Stimulated activated naive B cell treated with anti-CD40 and anti-IgM and Interleukin-4, amounts not matched to agents 10 μg/mL and 1 μg/mL and 100 μg/mL, for 72 hours (primary cell): ENCODE data around the gene NOL9.

ENCODE experiments used
- ATAC-seq, 2 donors: fragments of 150-1000 bp; cut with Tn5 transposase; replicated peaks; 2 replicates each; pipeline ENCODE4 v1.10.0; 2021; ENCODE audit warnings: moderate library complexity in 1 of 2
- DNase-seq: peaks from one replicate; pipeline ENCODE4 v3.0.0; 2021
- H3K27ac Mint-ChIP-seq: one replicate; pipeline ENCODE4 v1.8.0; 2022; ENCODE audit warnings: mild to moderate bottlenecking, mixed read lengths
- H3K27me3 Mint-ChIP-seq, 2 donors: one replicate each; pipeline ENCODE4 v1.8.0; 2022; ENCODE audit warnings: mixed read lengths in 2 of 2
- H3K36me3 Mint-ChIP-seq, 2 donors: one replicate each; pipeline ENCODE4 v1.8.0; 2022; ENCODE audit warnings: mixed read lengths in 2 of 2, mild to moderate bottlenecking in 1 of 2
- H3K4me1 Mint-ChIP-seq, 2 donors: one replicate each; pipeline ENCODE4 v1.8.0; 2022; ENCODE audit warnings: mixed read lengths in 2 of 2, mild to moderate bottlenecking in 1 of 2
- H3K4me3 Mint-ChIP-seq, 2 donors: one replicate each; pipeline ENCODE4 v1.8.0; 2022; ENCODE audit warnings: mild to moderate bottlenecking in 2 of 2, mixed read lengths in 2 of 2, moderate library complexity in 1 of 2
- H3K9me3 Mint-ChIP-seq, 2 donors: one replicate each; pipeline ENCODE4 v1.8.0; 2022; ENCODE audit warnings: mixed read lengths in 2 of 2, mild to moderate bottlenecking in 1 of 2

The NOL9 gene

GRCh38 chr1:6483017-6483760 lies 71.1 kb downstream of the NOL9 start:
- Mint-ChIP-seq H3K4me1 (peaks cover 10 to 12% of the 10 kb centered on the region in 2 donors), H3K4me3 (no peak overlapping the region), H3K27me3 (peaks cover 38 to 72% of the 10 kb centered on the region in 2 donors), H3K9me3 (no peaks in the 10 kb centered on the region), H3K27ac (no peak overlapping the region), H3K36me3 (no peaks in the 10 kb centered on the region)
- no peak for DNase-seq
- ATAC-seq: no peak

DNA sequence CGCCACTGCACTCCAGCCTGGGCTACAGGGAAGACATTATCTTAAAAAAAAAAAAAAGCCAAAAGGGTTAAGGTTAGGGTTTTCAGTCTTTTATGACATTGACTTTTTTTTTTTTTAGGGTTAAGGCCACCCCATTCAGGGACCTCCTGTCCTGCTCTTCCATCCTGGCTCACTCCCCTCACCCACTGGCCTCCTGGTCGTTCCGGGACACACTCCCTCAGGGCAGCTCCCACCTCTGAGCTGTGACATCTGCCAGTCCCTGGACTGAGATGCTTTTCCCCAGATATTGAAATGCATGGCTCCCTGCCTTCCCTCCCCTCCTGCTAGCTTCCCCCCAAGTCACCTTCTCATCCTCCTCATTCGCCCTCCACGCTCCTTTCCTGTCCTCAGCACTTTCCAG lies 72.5 kb downstream of the NOL9 start:
- H3K36me3 Mint-ChIP-seq: no peaks in the 10 kb centered on the region
- no peak overlapping the region for H3K4me3 Mint-ChIP-seq
- H3K27ac Mint-ChIP-seq: no peak overlapping the region
- peaks cover 10 to 12% of the 10 kb centered on the region in 2 donors for H3K4me1 Mint-ChIP-seq
- no peak for DNase-seq
- no peak for ATAC-seq
- no peaks in the 10 kb centered on the region for H3K9me3 Mint-ChIP-seq
- peaks cover 34 to 67% of the 10 kb centered on the region in 2 donors for H3K27me3 Mint-ChIP-seq

- ATAC-seq (no peak), DNase-seq (no peak)
- peaks cover 6 to 9% of the 10 kb centered on the region in 2 donors for H3K4me1 Mint-ChIP-seq
- H3K36me3 Mint-ChIP-seq: no peaks in the 10 kb centered on the region
- no peak overlapping the region for H3K27ac Mint-ChIP-seq
- H3K4me3 Mint-ChIP-seq: no peak overlapping the region
- no peaks in the 10 kb centered on the region for H3K9me3 Mint-ChIP-seq
- peaks cover 19 to 35% of the 10 kb centered on the region in 2 donors for H3K27me3 Mint-ChIP-seq
Measured at GRCh38 chr1:6477039-6477820, 77.1 kb downstream of the NOL9 start.

- no peaks in the 10 kb centered on the region for H3K36me3 Mint-ChIP-seq
- no peak for DNase-seq
- H3K27me3 Mint-ChIP-seq: peaks cover 15 to 30% of the 10 kb centered on the region in 2 donors
- no peak overlapping the region for H3K4me3 Mint-ChIP-seq
- no peak overlapping the region for H3K27ac Mint-ChIP-seq
- H3K4me1 Mint-ChIP-seq: peaks cover 6 to 9% of the 10 kb centered on the region in 2 donors
- no peak for ATAC-seq
- H3K9me3 Mint-ChIP-seq: no peaks in the 10 kb centered on the region
Measured at GRCh38 chr1:6476483-6476882, 77.8 kb downstream of the NOL9 start.

GRCh38 chr1:6475381-6476133 lies 78.8 kb downstream of the NOL9 start:
- H3K36me3 Mint-ChIP-seq: no peaks in the 10 kb centered on the region
- no peak overlapping the region for H3K4me3 Mint-ChIP-seq
- H3K4me1 Mint-ChIP-seq: peaks cover 6 to 9% of the 10 kb centered on the region in 2 donors
- DNase-seq (peak; percentile 55), ATAC-seq (peak; percentile 89 to 95)
- H3K27ac Mint-ChIP-seq: no peak overlapping the region
- H3K27me3 Mint-ChIP-seq: peaks cover 15 to 24% of the 10 kb centered on the region in 2 donors
- no peaks in the 10 kb centered on the region for H3K9me3 Mint-ChIP-seq

DNA sequence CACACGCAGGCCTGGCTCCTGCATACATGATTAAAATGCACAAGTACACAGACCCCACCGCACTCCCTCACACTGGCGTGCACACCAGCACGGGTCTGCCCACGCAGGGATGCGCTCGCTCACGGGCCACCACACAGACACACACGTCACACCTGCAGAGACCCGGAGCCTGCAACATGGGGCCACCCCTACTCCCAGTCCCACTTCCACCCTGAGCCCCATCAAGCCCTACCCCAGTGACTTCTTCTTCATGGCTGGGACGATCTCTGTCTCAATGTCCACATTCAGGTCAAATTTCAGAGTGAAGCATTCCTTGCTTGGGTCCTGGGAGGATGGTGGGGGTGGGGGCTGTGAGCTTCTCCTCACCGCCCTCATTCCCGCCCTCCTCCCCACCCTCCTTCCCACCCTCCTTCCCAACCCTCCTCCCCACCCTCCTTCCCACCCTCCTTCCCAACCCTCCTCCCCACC lies 79.5 kb downstream of the NOL9 start:
- Mint-ChIP-seq H3K9me3 (no peaks in the 10 kb centered on the region), H3K27me3 (peaks cover 15 to 24% of the 10 kb centered on the region in 2 donors), H3K4me1 (peaks cover 6 to 9% of the 10 kb centered on the region in 2 donors), H3K36me3 (no peaks in the 10 kb centered on the region), H3K4me3 (no peak overlapping the region), H3K27ac (no peak overlapping the region)
- DNase-seq: no peak
- no peak for ATAC-seq

GRCh38 chr1:6473974-6474814 lies 80.1 kb downstream of the NOL9 start:
- H3K4me1 Mint-ChIP-seq: peaks cover 6 to 9% of the 10 kb centered on the region in 2 donors
- H3K27ac Mint-ChIP-seq: no peak overlapping the region
- ATAC-seq (no peak), DNase-seq (no peak)
- no peak overlapping the region for H3K4me3 Mint-ChIP-seq
- no peaks in the 10 kb centered on the region for H3K36me3 Mint-ChIP-seq
- H3K27me3 Mint-ChIP-seq: peaks cover 15 to 25% of the 10 kb centered on the region in 2 donors
- no peaks in the 10 kb centered on the region for H3K9me3 Mint-ChIP-seq

DNA sequence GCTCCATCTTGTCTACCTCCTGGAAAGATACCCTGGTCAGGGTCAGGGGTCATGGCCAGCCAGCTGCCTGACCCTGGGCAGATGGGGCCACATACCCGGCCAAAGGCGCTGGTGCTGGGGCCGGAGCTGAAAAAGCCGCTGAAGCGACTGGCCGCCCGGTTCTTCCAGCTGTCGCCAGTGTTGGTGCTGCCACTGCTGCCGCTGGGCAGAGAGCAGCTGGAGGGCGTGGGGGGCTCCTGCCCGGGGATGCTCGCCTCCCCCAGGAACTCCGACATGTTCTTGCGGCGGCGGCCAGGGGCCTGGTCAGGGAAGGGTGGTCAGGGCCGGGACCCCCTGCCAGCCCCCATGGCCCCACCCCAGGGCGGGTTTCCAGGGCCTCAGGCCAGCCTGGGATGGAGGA lies 81.2 kb downstream of the NOL9 start:
- Mint-ChIP-seq H3K27me3 (peaks cover 11 to 20% of the 10 kb centered on the region in 2 donors), H3K36me3 (no peaks in the 10 kb centered on the region), H3K27ac (no peak overlapping the region), H3K4me1 (peaks cover 6 to 9% of the 10 kb centered on the region in 2 donors), H3K9me3 (no peaks in the 10 kb centered on the region), H3K4me3 (no peak overlapping the region)
- DNase-seq: no peak
- ATAC-seq: no peak

DNA sequence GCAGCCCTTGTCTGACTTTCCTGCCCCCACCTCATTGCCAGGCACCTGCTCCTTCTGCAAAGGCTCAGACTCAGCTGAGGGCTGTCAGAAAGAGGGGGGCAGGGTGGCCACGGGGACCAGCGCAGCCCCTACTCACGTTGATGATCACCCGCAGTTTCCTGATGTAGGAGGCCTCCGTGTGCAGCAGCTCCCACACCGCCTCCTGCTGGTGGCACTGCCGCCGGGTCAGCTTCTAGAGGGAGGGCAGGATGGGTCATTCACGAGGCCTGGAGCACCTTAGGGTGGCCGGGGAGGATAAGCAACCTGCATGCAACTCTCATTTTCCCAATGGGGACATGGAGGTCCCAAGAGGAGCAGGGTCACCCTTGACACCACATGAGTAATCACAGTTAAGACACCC lies 81.9 kb downstream of the NOL9 start:
- Mint-ChIP-seq H3K36me3 (no peaks in the 10 kb centered on the region), H3K4me3 (no peak overlapping the region), H3K9me3 (no peaks in the 10 kb centered on the region), H3K4me1 (peaks cover 6 to 9% of the 10 kb centered on the region in 2 donors), H3K27ac (no peak overlapping the region), H3K27me3 (peaks cover 15 to 18% of the 10 kb centered on the region in 2 donors)
- DNase-seq (no peak), ATAC-seq (no peak)

- H3K4me3 Mint-ChIP-seq: no peak overlapping the region
- no peak overlapping the region for H3K27ac Mint-ChIP-seq
- H3K9me3 Mint-ChIP-seq: no peaks in the 10 kb centered on the region
- peaks cover 6 to 9% of the 10 kb centered on the region in 2 donors for H3K4me1 Mint-ChIP-seq
- peaks cover 18 to 22% of the 10 kb centered on the region in 2 donors for H3K27me3 Mint-ChIP-seq
- ATAC-seq (no peak), DNase-seq (no peak)
- no peaks in the 10 kb centered on the region for H3K36me3 Mint-ChIP-seq
Measured at GRCh38 chr1:6471970-6472368, 82.3 kb downstream of the NOL9 start.
